Naive thymus-derived CD4-positive, alpha-beta T cell (primary cell): ENCODE data around the gene UBL3. TPM values are rescaled to one million over a fixed set of nuclear protein-coding genes. Genes with fewer than 3 reads are reported as not detected.

Source experiments
- ATAC-seq: fragments of 150-1000 bp; cut with Tn5 transposase; 2 replicates; pipeline ENCODE4 v1.10.0; 2021; ENCODE audit warnings: mild to moderate bottlenecking, moderate library complexity
- CTCF ChIA-PET: fragments of 350-600 bp; sonication (Branson Sonifier 250); formaldehyde crosslinking; loops from one replicate; lab custom pipeline; 2021; ENCODE audit warnings: antibody characterized with exemption; lab: Charles Lee
- POLR2A ChIA-PET: fragments of 350-600 bp; sonication (Branson Sonifier 250); formaldehyde crosslinking; loops from one replicate; lab custom pipeline; 2021; ENCODE audit warnings: antibody characterized with exemption, inconsistent platforms; lab: Charles Lee
- DNase-seq, 9 donors: peaks; one replicate each; pipeline versions ENCODE4 v3.0.0 to v3.0.0-alpha.2; 2020 to 2022; ENCODE audit warnings: mixed read lengths in 1 of 9
- H3K27ac ChIP-seq: one replicate; pipeline ENCODE4 v1.7.0; 2013; ENCODE audit warnings: mild to moderate bottlenecking, low read depth, low read length, moderate library complexity
- H3K27me3 ChIP-seq, 2 donors: one replicate each; pipeline ENCODE4 v1.7.0; 2013; ENCODE audit warnings: low read length in 2 of 2, mild to moderate bottlenecking in 2 of 2, moderate library complexity in 2 of 2; ENCODE audit not compliant: control insufficient read depth in 2 of 2, insufficient read depth in 2 of 2
- H3K36me3 ChIP-seq, 3 experiments: 1 replicate in 2 of 3; 2 replicates in 1 of 3; pipeline ENCODE4 v1.7.0; 2013; ENCODE audit warnings: low read length in 3 of 3, mild to moderate bottlenecking in 3 of 3, moderate library complexity in 1 of 3; ENCODE audit not compliant: insufficient read depth in 3 of 3, control insufficient read depth in 2 of 3
- H3K4me1 ChIP-seq, 2 donors: one replicate each; pipeline ENCODE4 v1.7.0; 2013; ENCODE audit warnings: low read length in 2 of 2, mild to moderate bottlenecking in 2 of 2, moderate library complexity in 1 of 2; ENCODE audit not compliant: control insufficient read depth in 2 of 2, insufficient read depth in 2 of 2
- H3K4me3 ChIP-seq: 2 replicates; pipeline ENCODE4 v1.7.0; 2013; ENCODE audit warnings: mild to moderate bottlenecking, low read length
- H3K9me3 ChIP-seq, 3 experiments: 1 replicate in 2 of 3; 2 replicates in 1 of 3; pipeline ENCODE4 v1.7.0; 2013; ENCODE audit warnings: low read length in 3 of 3; ENCODE audit not compliant: control insufficient read depth in 2 of 3
- H3K27ac Mint-ChIP-seq, 9 donors: one replicate each; pipeline ENCODE4 v1.8.0; 2020 to 2022; ENCODE audit warnings: mixed read lengths in 9 of 9, mild to moderate bottlenecking in 8 of 9, moderate library complexity in 5 of 9, inconsistent platforms in 2 of 9
- H3K27me3 Mint-ChIP-seq, 5 donors: one replicate each; pipeline ENCODE4 v1.8.0; 2021 to 2022; ENCODE audit warnings: mixed read lengths in 5 of 5, mild to moderate bottlenecking in 1 of 5
- H3K36me3 Mint-ChIP-seq, 5 donors: one replicate each; pipeline ENCODE4 v1.8.0; 2020 to 2022; ENCODE audit warnings: mixed read lengths in 5 of 5, mild to moderate bottlenecking in 3 of 5, inconsistent platforms in 1 of 5
- H3K4me1 Mint-ChIP-seq, 7 donors: one replicate each; pipeline ENCODE4 v1.8.0; 2020 to 2022; ENCODE audit warnings: mixed read lengths in 7 of 7, mild to moderate bottlenecking in 3 of 7, inconsistent platforms in 1 of 7
- H3K4me3 Mint-ChIP-seq, 10 donors: one replicate each; pipeline ENCODE4 v1.8.0; 2020 to 2022; ENCODE audit warnings: mild to moderate bottlenecking in 10 of 10, mixed read lengths in 10 of 10, moderate library complexity in 6 of 10, inconsistent platforms in 2 of 10
- H3K9me3 Mint-ChIP-seq, 11 donors: one replicate each; pipeline ENCODE4 v1.8.0; 2020 to 2022; ENCODE audit warnings: mixed read lengths in 11 of 11, mild to moderate bottlenecking in 4 of 11, inconsistent platforms in 1 of 11, moderate library complexity in 1 of 11
- intact Hi-C, 2 donors: fragments of 100-400 bp; cut with micrococcal nuclease; formaldehyde crosslinking; loops; one replicate each; pipeline ENCODE4 v1.15.1; 2023
- polyA plus RNA-seq, 2 donors: library from polyadenylated mRNA; unstranded; fragments of 300-500 nt; fragmentation: Illumina TruSeq; gene quantifications; one replicate each; pipeline ENCODE4 v1.2.3, GENCODE V29; 2021
- total RNA-seq, 6 experiments: library from RNA in 5 of 6; stranded (reverse) in 5 of 6; gene quantifications; 1 replicate in 5 of 6; 2 replicates in 1 of 6; pipeline ENCODE4 v1.2.3 and lab custom pipeline; 2021 to 2026

The UBL3 gene
- total and polyA plus RNA-seq, 7 experiments from 2014 or later: 12.7 to 34.5 (median 28.9) TPM

GRCh38 chr13:29767006-29767405, 83.4 kb downstream of the UBL3 start:
- DNase-seq: no peak
- H3K4me1 Mint-ChIP-seq: peaks cover 11 to 26% (median 24%) of the 10 kb centered on the region in 7 donors
- H3K27me3 Mint-ChIP-seq: no peaks in the 10 kb centered on the region
- Histone ChIP-seq H3K36me3 (no peaks in the 10 kb centered on the region), H3K27ac (no peak overlapping the region), H3K4me1 (peaks cover 0 to 5% of the 10 kb centered on the region in 2 donors), H3K27me3 (no peaks in the 10 kb centered on the region), H3K9me3 (no peaks in the 10 kb centered on the region), H3K4me3 (no peak overlapping the region)
- POLR2A ChIA-PET: no interaction called here
- H3K36me3 Mint-ChIP-seq: peaks cover 6 to 15% (median 9%) of the 10 kb centered on the region in 5 donors
- ATAC-seq: no peak
- H3K27ac Mint-ChIP-seq: no peak overlapping the region
- CTCF ChIA-PET: no interaction called here
- no peaks in the 10 kb centered on the region for H3K9me3 Mint-ChIP-seq
- intact Hi-C loops: no loop called here
- H3K4me3 Mint-ChIP-seq: no peak overlapping the region

DNA sequence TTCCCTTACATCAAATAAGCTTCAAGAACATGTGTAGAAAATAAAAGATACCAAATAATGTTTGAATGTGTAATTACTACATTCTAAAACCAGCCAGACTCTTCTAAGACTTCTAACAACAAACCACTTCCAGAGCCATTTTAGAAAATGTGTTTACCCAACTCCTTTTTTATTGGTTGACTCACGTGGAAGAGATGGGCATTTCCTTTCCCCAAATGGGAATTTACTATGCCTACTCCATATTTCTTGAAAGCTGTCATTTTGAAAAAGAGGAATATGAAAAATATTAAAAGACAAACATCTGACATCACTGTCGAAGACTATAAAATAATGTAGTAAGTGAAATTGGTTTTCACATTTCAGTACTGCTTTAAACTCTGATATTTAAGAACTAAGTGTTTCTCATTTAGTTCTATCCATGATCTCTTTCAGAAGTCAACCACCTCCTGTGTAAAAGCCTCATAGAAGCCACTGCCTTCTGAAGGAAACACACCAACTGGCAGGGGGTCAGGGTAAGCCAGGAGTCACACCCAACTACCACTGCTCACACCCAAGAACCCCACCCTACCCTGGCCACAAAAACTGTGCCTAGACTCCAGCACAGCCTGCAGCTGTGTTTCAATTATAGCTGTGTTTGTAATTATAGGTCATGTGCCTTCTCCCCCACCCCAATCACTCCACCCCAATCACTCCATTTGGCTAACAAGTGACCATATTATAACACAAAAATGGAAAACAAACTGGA, 86.8 kb downstream of the UBL3 start:
- ATAC-seq (no peak), DNase-seq (no peak)
- peaks cover 0 to 4% (median 0%) of the 10 kb centered on the region in 3 experiments for H3K9me3 ChIP-seq
- H3K4me1 ChIP-seq: peaks cover 0 to 6% of the 10 kb centered on the region in 2 donors
- H3K27me3 ChIP-seq: no peaks in the 10 kb centered on the region
- Mint-ChIP-seq H3K27me3 (peaks cover 0 to 2% (median 0%) of the 10 kb centered on the region in 5 donors), H3K27ac (peak overlapping the region; percentile 27 to 83 (median 47)), H3K4me3 (peak overlapping the region in 2 of 10 donors; percentile 7 to 45), H3K9me3 (peaks cover 0 to 8% (median 0%) of the 10 kb centered on the region in 11 donors), H3K36me3 (peaks cover 6 to 16% (median 15%) of the 10 kb centered on the region in 5 donors), H3K4me1 (peaks cover 15 to 35% (median 28%) of the 10 kb centered on the region in 7 donors)
- POLR2A ChIA-PET: no interaction called here
- H3K4me3 ChIP-seq: no peak overlapping the region
- intact Hi-C loops: no loop called here
- CTCF ChIA-PET: interaction anchor here (1.1 kb wide), 1 partner anchor 83 kb away, joined by 3 read pairs; no protein-coding TSS in a partner anchor
- H3K36me3 ChIP-seq: no peaks in the 10 kb centered on the region
- H3K27ac ChIP-seq: no peak overlapping the region

GRCh38 chr13:29761815-29762214, 88.6 kb downstream of the UBL3 start:
- intact Hi-C loops: no loop called here
- no peak for DNase-seq
- H3K27ac ChIP-seq: no peak overlapping the region
- H3K36me3 ChIP-seq: no peaks in the 10 kb centered on the region
- peaks cover 0 to 4% (median 0%) of the 10 kb centered on the region in 5 donors for H3K27me3 Mint-ChIP-seq
- H3K4me1 Mint-ChIP-seq: peaks cover 18 to 37% (median 31%) of the 10 kb centered on the region in 7 donors
- POLR2A ChIA-PET: no interaction called here
- H3K9me3 ChIP-seq: peaks cover 0 to 4% (median 0%) of the 10 kb centered on the region in 3 experiments
- peaks cover 2 to 13% (median 8%) of the 10 kb centered on the region in 5 donors for H3K36me3 Mint-ChIP-seq
- peak overlapping the region in 3 of 9 donors; percentile 9 to 65 (median 21) for H3K27ac Mint-ChIP-seq
- H3K4me3 ChIP-seq: no peak overlapping the region
- CTCF ChIA-PET: interaction anchor here (1.2 kb wide), 1 partner anchor 8 kb away, joined by 3 read pairs; no protein-coding TSS in a partner anchor
- H3K4me3 Mint-ChIP-seq: no peak overlapping the region
- peaks cover 0 to 7% of the 10 kb centered on the region in 2 donors for H3K4me1 ChIP-seq
- H3K27me3 ChIP-seq: no peaks in the 10 kb centered on the region
- no peak for ATAC-seq
- peaks cover 0 to 8% (median 0%) of the 10 kb centered on the region in 11 donors for H3K9me3 Mint-ChIP-seq

DNA sequence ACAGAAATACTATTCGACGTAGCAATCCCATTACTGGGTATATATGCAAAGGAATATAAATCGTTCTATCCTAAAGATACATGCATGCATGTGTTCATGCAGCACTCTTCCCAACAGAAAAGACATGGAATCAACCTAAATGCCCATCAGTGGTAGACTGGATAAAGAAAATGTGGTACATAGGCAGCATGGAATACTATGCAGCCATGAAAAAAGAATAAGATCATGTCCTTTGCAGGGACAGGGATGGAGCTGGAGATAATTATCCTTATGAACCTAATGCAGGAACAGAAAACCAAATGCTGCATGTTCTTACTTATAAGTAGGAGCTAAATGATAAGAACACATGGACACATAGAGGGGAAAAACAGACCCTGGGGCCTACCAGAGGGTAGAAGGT, 89.3 kb downstream of the UBL3 start:
- no peak overlapping the region for H3K4me3 ChIP-seq
- peaks cover 0 to 4% (median 0%) of the 10 kb centered on the region in 3 experiments for H3K9me3 ChIP-seq
- Mint-ChIP-seq H3K4me1 (peaks cover 18 to 37% (median 31%) of the 10 kb centered on the region in 7 donors), H3K4me3 (no peak overlapping the region), H3K27ac (no peak overlapping the region), H3K9me3 (peaks cover 0 to 8% (median 0%) of the 10 kb centered on the region in 11 donors), H3K36me3 (peaks cover 0 to 11% (median 6%) of the 10 kb centered on the region in 5 donors), H3K27me3 (peaks cover 0 to 5% (median 0%) of the 10 kb centered on the region in 5 donors)
- CTCF ChIA-PET: no interaction called here
- H3K36me3 ChIP-seq: no peaks in the 10 kb centered on the region
- DNase-seq (no peak), ATAC-seq (no peak)
- H3K27me3 ChIP-seq: no peaks in the 10 kb centered on the region
- peaks cover 0 to 7% of the 10 kb centered on the region in 2 donors for H3K4me1 ChIP-seq
- H3K27ac ChIP-seq: no peak overlapping the region
- intact Hi-C loops: no loop called here
- POLR2A ChIA-PET: no interaction called here

GRCh38 chr13:29760544-29760943, 89.9 kb downstream of the UBL3 start:
- no peak for ATAC-seq
- H3K27ac Mint-ChIP-seq: no peak overlapping the region
- H3K4me3 Mint-ChIP-seq: no peak overlapping the region

GRCh38 chr13:29758531-29759114, 91.8 kb downstream of the UBL3 start:
- Histone ChIP-seq H3K27ac (no peak overlapping the region), H3K27me3 (no peaks in the 10 kb centered on the region), H3K4me3 (no peak overlapping the region), H3K4me1 (peaks cover 0 to 3% of the 10 kb centered on the region in 2 donors), H3K9me3 (peaks cover 0 to 4% (median 0%) of the 10 kb centered on the region in 3 experiments), H3K36me3 (no peaks in the 10 kb centered on the region)
- intact Hi-C loops: no loop called here
- CTCF ChIA-PET: interaction anchor here (0.8 kb wide), 1 partner anchor 1800 kb away, joined by 3 read pairs; no protein-coding TSS in a partner anchor
- H3K27me3 Mint-ChIP-seq: peaks cover 0 to 5% (median 0%) of the 10 kb centered on the region in 5 donors
- H3K4me1 Mint-ChIP-seq: peaks cover 12 to 27% (median 21%) of the 10 kb centered on the region in 7 donors
- peaks cover 0 to 8% (median 0%) of the 10 kb centered on the region in 11 donors for H3K9me3 Mint-ChIP-seq
- peak; percentile 90 for ATAC-seq
- DNase-seq: peak in 2 of 9 donors; percentile 22 to 57
- POLR2A ChIA-PET: no interaction called here
- peaks cover 0 to 9% (median 0%) of the 10 kb centered on the region in 5 donors for H3K36me3 Mint-ChIP-seq
- peak overlapping the region in 3 of 10 donors; percentile 3 to 52 (median 7) for H3K4me3 Mint-ChIP-seq
- H3K27ac Mint-ChIP-seq: peak overlapping the region in 3 of 9 donors; percentile 14 to 66 (median 52)

More at GRCh38 chr13:29760544-29760943, 89.9 kb downstream of the UBL3 start:
- Mint-ChIP-seq H3K9me3 (peaks cover 0 to 8% (median 0%) of the 10 kb centered on the region in 11 donors), H3K36me3 (peaks cover 0 to 11% (median 6%) of the 10 kb centered on the region in 5 donors), H3K27me3 (peaks cover 0 to 5% (median 0%) of the 10 kb centered on the region in 5 donors), H3K4me1 (peaks cover 18 to 37% (median 31%) of the 10 kb centered on the region in 7 donors)
- CTCF ChIA-PET: interaction anchor here (0.6 kb wide), 2 partner anchors 346 to 386 kb away, joined by 3 to 4 read pairs; no protein-coding TSS in a partner anchor
- Histone ChIP-seq H3K4me1 (peaks cover 0 to 7% of the 10 kb centered on the region in 2 donors), H3K9me3 (peaks cover 0 to 4% (median 0%) of the 10 kb centered on the region in 3 experiments), H3K36me3 (no peaks in the 10 kb centered on the region), H3K4me3 (no peak overlapping the region), H3K27me3 (no peaks in the 10 kb centered on the region), H3K27ac (no peak overlapping the region)
- POLR2A ChIA-PET: no interaction called here
- intact Hi-C loops: no loop called here
- no peak for DNase-seq
